ENCODE results near the gene UBL3. TPM values are rescaled to one million over a fixed set of nuclear protein-coding genes. Genes with fewer than 3 reads are reported as not detected.

UBL3 gene
- total and polyA plus RNA-seq, 3 donors from 2014 or later, result 35.0 to 42.4 (median 41.6) TPM

DNA sequence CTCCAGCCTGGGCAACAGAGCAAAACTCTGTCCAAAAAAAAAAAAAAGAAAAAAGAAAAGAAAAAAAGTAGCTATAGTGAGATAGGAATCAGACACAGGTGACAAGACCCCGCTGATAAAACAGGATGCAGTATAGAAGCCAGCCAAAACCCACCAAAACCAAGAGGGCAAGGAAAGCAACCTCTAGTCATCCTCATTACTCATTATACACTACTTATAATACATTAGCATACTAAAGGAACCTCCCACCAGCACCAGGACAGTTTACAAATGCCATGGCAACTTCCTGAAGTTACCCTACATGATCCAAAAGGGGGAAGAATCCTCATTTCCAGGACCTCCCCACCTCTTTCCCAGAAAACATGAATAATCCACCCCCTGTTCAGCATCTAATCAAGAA is 35.6 kb upstream of the UBL3 start:
- WGBS, 2 donors, result 88 to 91% methylated on average over 1 of the region's 1 CpG
- Histone ChIP-seq H3K27ac (no peak overlapping the region), H3K4me3 (no peak overlapping the region), H3K36me3 (ENCODE audit: low read depth, missing control alignments) (no peaks in the 10 kb centered on the region), H3K27me3 (no peaks in the 10 kb centered on the region), H3K4me1 (no peaks in the 10 kb centered on the region), H3K9me3 (no peaks in the 10 kb centered on the region)
- intact Hi-C loops (cut with DNase I; ENCODE audit: low total_unique reads), result no loop called here
- TF ChIP-seq, protein P1, sequence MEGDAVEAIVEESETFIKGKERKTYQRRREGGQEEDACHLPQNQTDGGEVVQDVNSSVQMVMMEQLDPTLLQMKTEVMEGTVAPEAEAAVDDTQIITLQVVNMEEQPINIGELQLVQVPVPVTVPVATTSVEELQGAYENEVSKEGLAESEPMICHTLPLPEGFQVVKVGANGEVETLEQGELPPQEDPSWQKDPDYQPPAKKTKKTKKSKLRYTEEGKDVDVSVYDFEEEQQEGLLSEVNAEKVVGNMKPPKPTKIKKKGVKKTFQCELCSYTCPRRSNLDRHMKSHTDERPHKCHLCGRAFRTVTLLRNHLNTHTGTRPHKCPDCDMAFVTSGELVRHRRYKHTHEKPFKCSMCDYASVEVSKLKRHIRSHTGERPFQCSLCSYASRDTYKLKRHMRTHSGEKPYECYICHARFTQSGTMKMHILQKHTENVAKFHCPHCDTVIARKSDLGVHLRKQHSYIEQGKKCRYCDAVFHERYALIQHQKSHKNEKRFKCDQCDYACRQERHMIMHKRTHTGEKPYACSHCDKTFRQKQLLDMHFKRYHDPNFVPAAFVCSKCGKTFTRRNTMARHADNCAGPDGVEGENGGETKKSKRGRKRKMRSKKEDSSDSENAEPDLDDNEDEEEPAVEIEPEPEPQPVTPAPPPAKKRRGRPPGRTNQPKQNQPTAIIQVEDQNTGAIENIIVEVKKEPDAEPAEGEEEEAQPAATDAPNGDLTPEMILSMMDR (IDR thresholded peaks at IDR 0.05), result no peak
- TF ChIP-seq POLR2A (IDR thresholded peaks at IDR 0.05), result no peak
- DNase-seq, result no peak

DNA sequence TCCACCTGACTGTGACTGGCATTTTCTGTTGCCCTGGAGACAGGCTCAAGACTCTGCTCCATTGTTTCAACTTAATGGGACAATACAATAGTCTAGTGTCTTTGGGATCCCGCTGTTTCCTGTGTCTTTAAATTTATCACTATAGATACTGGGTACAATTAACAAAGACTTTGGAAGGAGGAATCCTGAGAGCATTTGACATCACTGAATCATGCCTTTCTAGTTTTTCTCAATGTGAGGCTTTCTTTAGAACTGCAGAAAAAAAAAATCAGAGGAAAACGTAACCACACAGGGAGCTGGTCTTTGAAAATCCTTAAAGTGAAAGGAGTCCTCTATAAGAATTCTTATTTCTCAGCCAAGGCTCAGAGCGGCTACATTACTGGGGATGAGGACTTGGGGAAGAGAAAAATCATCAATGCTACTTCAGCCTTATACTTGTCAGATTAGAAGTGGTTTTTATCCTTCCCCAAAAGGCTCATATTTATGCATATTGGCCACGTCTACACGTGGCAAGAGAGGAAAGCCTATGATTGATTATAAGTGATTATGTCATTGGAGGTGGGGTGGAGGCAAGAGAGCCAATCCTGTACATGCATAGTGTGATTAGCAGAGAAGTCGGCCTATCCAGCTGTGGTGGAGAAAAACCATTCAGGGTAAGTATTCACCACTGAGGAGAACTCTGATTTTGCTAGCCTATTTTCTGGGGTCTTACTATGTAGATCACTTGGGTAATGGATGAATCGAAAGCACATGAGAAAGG is 34.4 kb upstream of the UBL3 start:
- Histone ChIP-seq H3K4me3 (no peak overlapping the region), H3K9me3 (no peaks in the 10 kb centered on the region), H3K4me1 (no peaks in the 10 kb centered on the region), H3K27me3 (no peaks in the 10 kb centered on the region), H3K27ac (peak overlapping the region in 1 of 2 donors; percentile 44), H3K36me3 (ENCODE audit: low read depth, missing control alignments) (no peaks in the 10 kb centered on the region)
- peak; percentile 72 for DNase-seq
- TF ChIP-seq, protein P1 (IDR thresholded peaks at IDR 0.05), result no peak
- TF ChIP-seq POLR2A (IDR thresholded peaks at IDR 0.05), result no peak
- WGBS, 2 donors, result 54 to 69% methylated on average over 7 of the region's 7 CpGs
- intact Hi-C loops (cut with DNase I; ENCODE audit: low total_unique reads), result no loop called here

DNA sequence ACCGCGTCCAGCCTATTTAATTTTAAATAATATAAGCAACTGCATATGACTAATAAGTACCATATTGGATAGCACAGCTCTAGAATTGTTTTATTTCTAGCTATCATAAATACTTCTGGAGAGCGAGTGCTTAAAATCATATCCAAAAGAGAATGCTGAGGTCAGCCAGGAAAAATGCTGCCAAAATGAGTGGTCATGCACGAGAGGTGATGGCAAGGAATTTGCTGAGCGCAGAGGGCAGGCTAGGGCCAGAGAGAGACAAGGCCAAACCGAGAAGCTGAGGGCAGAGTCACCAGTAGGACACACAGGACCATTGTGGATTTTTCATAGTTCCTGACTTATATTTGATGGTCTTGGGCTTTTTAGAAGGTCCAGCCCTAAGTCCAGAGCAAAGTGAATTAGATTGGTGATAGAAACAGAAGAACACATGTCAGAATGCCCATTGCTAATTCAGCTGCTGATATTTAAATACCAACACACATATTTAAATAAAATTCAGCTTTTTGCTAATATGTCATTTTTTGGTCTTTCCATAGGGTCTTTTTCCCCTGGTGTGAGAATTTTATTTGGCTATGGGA is 33.6 kb upstream of the UBL3 start:
- no peak for TF ChIP-seq POLR2A (IDR thresholded peaks at IDR 0.05)
- Histone ChIP-seq H3K36me3 (ENCODE audit: low read depth, missing control alignments) (no peaks in the 10 kb centered on the region), H3K27ac (peak overlapping the region in 1 of 2 donors; percentile 44), H3K9me3 (no peaks in the 10 kb centered on the region), H3K27me3 (no peaks in the 10 kb centered on the region), H3K4me1 (no peaks in the 10 kb centered on the region), H3K4me3 (no peak overlapping the region)
- intact Hi-C loops (cut with DNase I; ENCODE audit: low total_unique reads), result no loop called here
- DNase-seq, result peak; percentile 32
- 46 to 54% methylated on average over 6 of the region's 6 CpGs for WGBS, 2 donors

DNA sequence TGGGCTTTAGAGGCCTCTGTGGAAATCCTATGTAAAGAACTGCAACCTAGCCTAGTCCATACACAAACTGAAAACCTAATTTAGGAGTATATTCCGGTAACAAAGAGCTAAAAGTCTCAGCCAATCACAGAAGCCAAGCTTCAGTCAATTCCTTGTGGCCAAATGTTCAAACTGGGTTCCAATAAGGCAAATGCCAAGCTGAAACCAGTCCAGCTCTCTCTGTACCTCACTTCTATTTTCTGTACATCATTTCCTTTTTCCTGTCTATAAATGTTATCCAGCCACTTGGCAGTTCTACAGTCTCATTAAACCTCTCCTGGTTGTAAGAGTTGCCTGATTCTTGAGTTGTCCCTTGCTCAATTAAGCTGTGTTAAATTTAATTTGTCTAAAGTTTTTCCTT is 31.7 kb upstream of the UBL3 start:
- intact Hi-C loops (cut with DNase I; ENCODE audit: low total_unique reads), result no loop called here
- WGBS, 2 donors, result 0 to 65% methylated on average over 1 of the region's 1 CpG
- H3K36me3 ChIP-seq (ENCODE audit: low read depth, missing control alignments), result no peaks in the 10 kb centered on the region
- no peak for DNase-seq
- no peaks in the 10 kb centered on the region for H3K9me3 ChIP-seq
- H3K27ac ChIP-seq, result no peak overlapping the region
- TF ChIP-seq, protein P1 (IDR thresholded peaks at IDR 0.05), result no peak
- no peak for TF ChIP-seq POLR2A (IDR thresholded peaks at IDR 0.05)
- no peaks in the 10 kb centered on the region for H3K27me3 ChIP-seq
- H3K4me3 ChIP-seq, result no peak overlapping the region
- peaks cover 7% of the 10 kb centered on the region for H3K4me1 ChIP-seq

DNA sequence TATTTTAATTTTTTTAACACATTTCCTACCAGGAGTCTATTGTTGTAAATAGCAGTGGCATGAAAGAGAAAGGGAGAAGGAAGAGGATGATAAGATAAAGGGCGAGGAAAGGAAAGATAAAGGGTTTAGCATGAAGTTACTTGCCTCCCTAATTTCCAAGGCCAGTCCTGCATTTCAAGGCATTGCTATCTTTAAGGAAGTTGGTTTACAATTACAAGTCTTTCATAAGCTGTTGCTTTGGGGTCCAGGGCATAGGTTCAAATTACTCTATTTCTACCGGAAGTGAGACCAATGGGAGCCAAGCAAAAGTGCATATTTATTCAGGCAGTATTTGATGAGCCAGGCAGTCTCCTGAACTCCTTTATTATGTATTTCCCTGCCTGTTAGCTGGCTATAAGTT is 27.7 kb upstream of the UBL3 start:
- Histone ChIP-seq H3K27ac (no peak overlapping the region), H3K27me3 (no peaks in the 10 kb centered on the region), H3K4me1 (peaks cover 7% of the 10 kb centered on the region), H3K4me3 (no peak overlapping the region), H3K9me3 (no peaks in the 10 kb centered on the region), H3K36me3 (ENCODE audit: low read depth, missing control alignments) (no peaks in the 10 kb centered on the region)
- 41 to 44% methylated on average over 2 of the region's 2 CpGs for WGBS, 2 donors
- no peak for DNase-seq
- no peak for TF ChIP-seq POLR2A (IDR thresholded peaks at IDR 0.05)
- TF ChIP-seq, protein P1 (IDR thresholded peaks at IDR 0.05), result no peak
- intact Hi-C loops (cut with DNase I; ENCODE audit: low total_unique reads), result no loop called here
